Stimulated activated CD8-positive, alpha-beta memory T cell treated with anti-CD3 and anti-CD28 coated beads, Interleukin-7, amount 100 ng/mL, for 48 hours (primary cell): ENCODE data around the gene VAMP4.

ENCODE experiments used
- DNase-seq, 2 donors: peaks; one replicate each; pipeline ENCODE4 v3.0.0-alpha.2; 2020; ENCODE audit warnings: low read depth in 1 of 2; ENCODE audit errors: extremely low read depth in 1 of 2

Gene VAMP4

GRCh38 chr1:171741872-171742576 is at the start of gene VAMP4:
VAMP4 (minus strand) TSS chr1:171742065; CDS start chr1:171738414, 3,651 bp downstream.
- DNase-seq = peak; percentile 72 to 82

GRCh38 chr1:171790318-171790717 is 48.5 kb upstream of the VAMP4 start:
- DNase-seq = no peak

GRCh38 chr1:171788696-171789095 is 46.8 kb upstream of the VAMP4 start:
- no peak for DNase-seq

GRCh38 chr1:171787686-171788480 is 46.0 kb upstream of the VAMP4 start:
- DNase-seq = no peak

- no peak for DNase-seq
These were observed 44.7 kb upstream of the VAMP4 start for GRCh38 chr1:171786534-171786933.

- DNase-seq = no peak
These were observed 43.9 kb upstream of the VAMP4 start for GRCh38 chr1:171785766-171786165.

GRCh38 chr1:171784784-171785183 is 42.9 kb upstream of the VAMP4 start:
- no peak for DNase-seq

GRCh38 chr1:171783816-171784530 is 42.1 kb upstream of the VAMP4 start:
- DNase-seq = no peak

GRCh38 chr1:171781176-171781875 is 39.5 kb upstream of the VAMP4 start, which contains the start of gene METTL13:
METTL13 (plus strand) TSS chr1:171781660; CDS start chr1:171781968, 308 bp downstream.
- peak; percentile 97 to 98 for DNase-seq

GRCh38 chr1:171780583-171781175 is 38.8 kb upstream of the VAMP4 start:
- no peak for DNase-seq

GRCh38 chr1:171772312-171772711 is 30.4 kb upstream of the VAMP4 start:
- no peak for DNase-seq

- no peak for DNase-seq
These were observed 27.9 kb upstream of the VAMP4 start for GRCh38 chr1:171769754-171770153.

GRCh38 chr1:171769171-171769570 is 27.3 kb upstream of the VAMP4 start:
- no peak for DNase-seq

- DNase-seq = no peak
These were observed 21.9 kb upstream of the VAMP4 start for GRCh38 chr1:171763764-171764163.

- no peak for DNase-seq
These were observed 20.3 kb upstream of the VAMP4 start for GRCh38 chr1:171762143-171762563.

GRCh38 chr1:171758011-171758410 is 16.1 kb upstream of the VAMP4 start:
- no peak for DNase-seq

- DNase-seq = no peak
These were observed 15.0 kb upstream of the VAMP4 start for GRCh38 chr1:171756856-171757255.

- DNase-seq = no peak
These were observed 13.1 kb upstream of the VAMP4 start for GRCh38 chr1:171754971-171755370.

- no peak for DNase-seq
These were observed 12.5 kb upstream of the VAMP4 start for GRCh38 chr1:171754353-171754705.

GRCh38 chr1:171753685-171754352 is 12.0 kb upstream of the VAMP4 start:
- DNase-seq = no peak
